GM15510 (cell line): ENCODE measurements around the gene COL19A1.

Experiments used
- POLR2A ChIP-seq: IDR thresholded peaks from 3 replicates; pipeline ENCODE4 v1.6.1; 2011; ENCODE audit warnings: borderline replicate concordance; ENCODE audit not compliant: insufficient read length; ENCODE audit errors: extremely low read depth

COL19A1 gene

GRCh38 chr6:69887026-69887425 is 20.7 kb downstream of the COL19A1 start:
- no peak for TF ChIP-seq POLR2A

DNA sequence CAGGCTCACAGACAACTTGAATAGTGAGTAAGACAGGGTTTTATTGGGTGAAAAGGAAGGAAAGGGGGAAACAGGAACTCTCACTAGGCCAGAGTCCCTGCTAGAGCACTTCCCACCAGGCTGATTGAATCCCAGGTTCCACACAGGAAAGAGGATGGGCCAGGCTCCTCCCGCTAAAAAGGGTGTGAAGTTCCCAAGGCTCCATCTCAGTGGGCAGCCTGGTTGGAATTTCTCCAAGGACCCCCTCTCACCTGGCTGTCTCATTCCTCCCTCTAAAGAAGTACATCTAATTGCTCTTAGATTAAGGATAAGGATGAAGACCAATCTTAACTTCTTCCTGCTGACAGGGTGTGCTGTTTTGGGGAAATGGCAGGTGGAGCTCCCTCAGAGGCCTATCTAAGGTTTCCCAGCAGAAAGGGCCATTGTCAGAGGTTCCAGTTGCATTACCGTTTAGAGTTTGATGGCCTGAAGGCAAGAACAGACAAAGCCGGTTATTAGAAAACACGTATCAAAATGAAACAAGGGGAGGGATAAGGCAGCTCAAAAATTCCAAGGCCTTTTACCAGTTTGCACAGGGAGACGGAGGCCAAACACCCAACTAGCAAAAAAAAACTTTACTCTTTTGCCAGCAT is 21.5 kb downstream of the COL19A1 start:
- TF ChIP-seq POLR2A, result no peak

GRCh38 chr6:69888482-69889233 is 22.3 kb downstream of the COL19A1 start:
- TF ChIP-seq POLR2A, result no peak

DNA sequence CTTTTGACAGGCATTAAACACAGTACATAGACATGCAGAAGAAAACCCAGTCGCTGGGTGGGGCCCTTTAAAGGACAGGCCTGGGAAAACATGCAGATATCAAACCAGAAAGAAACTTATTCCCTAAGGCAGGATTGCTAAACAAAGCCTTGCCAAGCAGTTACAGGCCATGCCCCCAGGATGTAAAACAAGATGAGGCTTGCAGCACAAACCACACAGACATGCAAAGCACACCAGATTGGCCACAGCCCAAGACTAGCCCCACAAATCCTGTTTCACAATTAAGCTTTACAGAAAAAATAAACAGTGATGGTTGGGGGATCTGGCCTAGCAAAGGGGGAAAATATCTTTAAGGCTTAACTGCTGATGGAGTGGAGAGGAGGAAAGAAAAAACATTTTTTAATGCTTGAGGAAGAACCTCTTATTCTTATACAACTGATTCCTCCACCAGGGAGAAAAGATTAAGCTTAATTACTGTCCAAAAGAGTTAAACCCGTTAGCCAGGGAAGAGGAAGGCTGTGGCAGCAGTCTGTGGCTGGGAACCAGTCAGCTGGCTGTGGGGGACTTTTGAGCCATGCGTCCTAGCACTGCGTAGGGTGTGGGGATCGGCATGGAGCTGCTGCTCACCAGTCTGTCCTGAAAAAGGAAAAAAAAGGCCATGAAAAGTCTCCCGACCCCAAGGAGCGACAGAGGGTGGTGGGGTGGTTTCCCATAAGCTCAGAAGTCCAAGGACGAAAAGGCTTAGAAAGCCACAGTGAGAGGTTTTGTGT is 28.4 kb downstream of the COL19A1 start:
- TF ChIP-seq POLR2A, result no peak

DNA sequence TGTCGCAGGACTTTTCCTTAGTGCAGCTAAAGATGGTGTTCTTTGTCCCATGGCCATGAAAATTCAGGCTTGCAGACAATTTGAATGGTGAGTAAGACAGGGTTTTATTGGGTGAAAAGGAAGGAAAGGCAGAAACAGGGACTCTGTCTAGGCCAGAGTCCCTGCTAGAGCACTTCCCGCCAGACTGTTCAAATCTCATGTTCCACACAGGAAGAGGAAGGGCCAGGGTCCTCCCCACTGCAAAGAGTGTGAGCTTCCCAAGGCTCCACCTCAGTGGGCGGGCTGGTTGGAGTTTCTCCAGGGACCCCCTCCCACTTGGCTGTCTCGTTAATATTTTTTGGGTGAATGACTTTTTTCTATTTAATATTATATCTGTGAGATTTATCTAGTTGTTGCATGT is 29.0 kb downstream of the COL19A1 start:
- no peak for TF ChIP-seq POLR2A

GRCh38 chr6:69900869-69901268 is 34.5 kb downstream of the COL19A1 start:
- TF ChIP-seq POLR2A, result no peak

DNA sequence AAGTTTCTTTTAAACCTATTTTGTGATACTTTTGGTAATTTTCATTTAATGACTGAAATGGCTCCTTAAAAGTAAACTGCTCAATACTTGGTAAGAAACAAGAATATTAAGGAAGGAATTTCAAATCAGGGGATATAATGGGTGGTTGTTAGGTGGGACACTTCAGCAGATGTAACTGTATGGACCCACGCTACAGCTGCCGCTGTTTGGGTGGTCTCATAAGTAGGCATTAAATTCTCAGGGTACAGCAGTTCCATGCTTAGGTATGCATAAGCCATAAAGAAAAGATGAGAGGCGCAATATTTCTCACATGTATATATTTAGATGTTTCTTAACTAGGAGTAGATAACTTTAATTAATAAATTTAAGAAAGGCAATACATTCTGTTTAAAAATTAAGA is 35.0 kb downstream of the COL19A1 start:
- TF ChIP-seq POLR2A, result no peak

DNA sequence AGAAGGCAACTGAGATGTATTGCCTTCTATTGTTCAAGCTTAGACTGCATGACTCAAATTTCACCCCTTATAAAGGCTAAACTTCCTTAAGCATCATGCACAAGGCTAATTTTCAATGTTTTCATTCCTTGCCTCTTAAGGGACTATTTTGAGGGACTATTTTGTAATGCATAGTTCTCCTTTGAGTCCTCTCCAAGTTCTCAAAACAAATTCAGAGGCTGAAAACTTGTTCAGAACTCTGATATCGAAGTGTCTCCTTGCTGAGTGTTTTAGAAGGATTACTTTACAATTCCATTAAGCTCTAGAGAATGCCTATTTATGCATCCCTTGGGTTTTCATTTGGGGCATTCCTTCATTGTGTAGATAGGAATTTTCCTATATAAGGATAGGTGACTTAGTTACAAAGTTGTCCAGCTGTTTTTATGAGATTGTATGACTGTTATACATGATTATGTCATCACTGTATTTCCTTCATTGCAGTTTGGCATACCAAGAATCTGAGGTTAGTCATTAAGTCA is 41.7 kb downstream of the COL19A1 start:
- no peak for TF ChIP-seq POLR2A

DNA sequence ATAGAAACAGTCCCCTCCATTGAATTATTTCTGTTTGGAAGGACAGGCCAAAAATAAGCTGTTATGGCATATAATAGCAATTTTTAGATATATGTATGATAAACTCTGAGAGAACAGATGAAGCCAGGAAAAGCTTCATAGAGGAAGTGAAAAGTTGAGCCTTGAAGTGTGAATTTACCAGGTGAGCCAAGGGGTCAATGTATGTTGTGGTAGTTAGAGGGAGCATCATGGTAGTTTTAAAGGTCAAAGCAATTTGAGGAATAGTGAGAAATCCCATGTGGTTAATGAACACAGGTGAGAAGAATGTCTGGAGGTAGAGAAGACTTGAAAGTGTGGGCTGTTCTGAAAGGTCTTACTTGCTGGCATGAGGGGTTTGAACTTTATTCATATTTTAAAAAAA is 47.0 kb downstream of the COL19A1 start:
- no peak for TF ChIP-seq POLR2A

DNA sequence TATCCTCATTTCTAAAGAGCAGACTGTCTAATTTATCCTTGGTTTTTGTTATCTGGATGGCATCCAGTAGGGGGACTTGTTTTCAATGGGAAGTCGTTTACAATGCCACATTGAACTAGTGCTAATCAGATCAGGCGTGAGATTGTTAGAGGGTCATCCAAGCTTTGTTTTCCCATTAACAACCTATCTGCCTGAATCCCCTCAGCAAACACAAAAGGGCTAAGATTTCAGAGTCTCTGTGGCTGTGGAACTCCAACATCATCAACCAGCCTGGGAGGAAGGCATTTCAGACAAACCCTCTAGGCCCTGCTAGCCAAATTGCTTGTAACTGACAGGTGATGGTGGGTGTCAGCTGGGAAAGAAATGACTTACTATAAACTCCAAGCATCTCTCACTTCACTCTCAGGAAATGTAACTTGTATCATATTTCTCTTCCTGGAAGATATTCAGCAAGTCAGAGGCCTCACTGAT is 47.7 kb downstream of the COL19A1 start:
- no peak for TF ChIP-seq POLR2A

- TF ChIP-seq POLR2A, result no peak
Measured at GRCh38 chr6:69915346-69915745, 49.0 kb downstream of the COL19A1 start.

- TF ChIP-seq POLR2A, result no peak
Measured at GRCh38 chr6:69917834-69918233, 51.5 kb downstream of the COL19A1 start.

- no peak for TF ChIP-seq POLR2A
Measured at GRCh38 chr6:69918813-69919475, 52.6 kb downstream of the COL19A1 start.

DNA sequence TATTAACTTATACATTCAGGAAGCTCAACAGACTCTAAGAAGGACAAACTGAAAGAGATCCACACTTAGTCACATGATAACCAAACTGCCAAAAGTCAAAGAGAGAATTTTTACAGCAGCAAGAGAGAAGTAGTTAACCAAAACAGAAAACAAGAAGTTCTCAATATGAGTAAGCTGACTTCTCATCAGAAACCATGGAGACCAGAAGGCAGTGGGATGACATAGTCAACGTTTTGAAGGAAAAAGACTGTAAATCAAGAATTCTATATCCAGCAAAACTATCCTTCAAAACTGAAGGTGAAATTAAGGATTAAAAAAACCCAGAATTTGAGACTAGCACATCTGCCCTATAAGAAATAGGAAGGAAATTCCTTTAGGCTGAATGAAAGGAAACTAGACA is 60.4 kb downstream of the COL19A1 start:
- TF ChIP-seq POLR2A, result no peak

DNA sequence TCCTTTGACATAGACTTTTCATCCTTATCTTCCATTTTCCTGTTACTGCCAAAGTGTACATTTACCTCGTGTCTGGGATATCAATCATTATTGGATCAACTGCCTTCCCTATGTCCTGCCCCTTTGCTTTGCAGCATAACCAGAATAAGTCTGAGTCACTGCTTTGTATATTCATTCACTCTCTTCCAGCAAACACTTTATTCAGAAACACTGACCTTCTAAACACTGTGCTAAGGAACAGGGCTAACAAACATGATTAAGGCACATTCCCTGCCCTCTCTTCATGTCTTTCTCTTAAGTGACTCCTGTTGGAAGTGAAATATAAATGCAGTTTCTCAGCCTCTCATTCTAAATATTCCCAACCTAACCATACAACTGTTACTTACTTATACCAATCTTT is 66.9 kb downstream of the COL19A1 start:
- no peak for TF ChIP-seq POLR2A
